ENCODE measurements around the gene SLC39A1.

GRCh38 chr1:153936011-153936802 is 27.1 kb downstream of the SLC39A1 start:
- TF ChIP-seq GATA2 (IDR thresholded peaks at IDR 0.05; ENCODE audit: low read depth, low read length) (no peak), GATA3 (IDR thresholded peaks at IDR 0.05; ENCODE audit: low read depth, low read length) (no peak)

All from SH-SY5Y (cell line).